Measurements from ENCODE around the gene STK32C. TPM values are rescaled to one million over a fixed set of nuclear protein-coding genes. Genes with fewer than 3 reads are reported as not detected.
"Not testable (repeated sequence)": the region's sequence is repeated elsewhere in the genome, so short reads cannot be mapped to it uniquely, and the experiment has no call there.

Gene STK32C
- total RNA-seq, 1 donor from 2014 or later, result 13.8 TPM

DNA sequence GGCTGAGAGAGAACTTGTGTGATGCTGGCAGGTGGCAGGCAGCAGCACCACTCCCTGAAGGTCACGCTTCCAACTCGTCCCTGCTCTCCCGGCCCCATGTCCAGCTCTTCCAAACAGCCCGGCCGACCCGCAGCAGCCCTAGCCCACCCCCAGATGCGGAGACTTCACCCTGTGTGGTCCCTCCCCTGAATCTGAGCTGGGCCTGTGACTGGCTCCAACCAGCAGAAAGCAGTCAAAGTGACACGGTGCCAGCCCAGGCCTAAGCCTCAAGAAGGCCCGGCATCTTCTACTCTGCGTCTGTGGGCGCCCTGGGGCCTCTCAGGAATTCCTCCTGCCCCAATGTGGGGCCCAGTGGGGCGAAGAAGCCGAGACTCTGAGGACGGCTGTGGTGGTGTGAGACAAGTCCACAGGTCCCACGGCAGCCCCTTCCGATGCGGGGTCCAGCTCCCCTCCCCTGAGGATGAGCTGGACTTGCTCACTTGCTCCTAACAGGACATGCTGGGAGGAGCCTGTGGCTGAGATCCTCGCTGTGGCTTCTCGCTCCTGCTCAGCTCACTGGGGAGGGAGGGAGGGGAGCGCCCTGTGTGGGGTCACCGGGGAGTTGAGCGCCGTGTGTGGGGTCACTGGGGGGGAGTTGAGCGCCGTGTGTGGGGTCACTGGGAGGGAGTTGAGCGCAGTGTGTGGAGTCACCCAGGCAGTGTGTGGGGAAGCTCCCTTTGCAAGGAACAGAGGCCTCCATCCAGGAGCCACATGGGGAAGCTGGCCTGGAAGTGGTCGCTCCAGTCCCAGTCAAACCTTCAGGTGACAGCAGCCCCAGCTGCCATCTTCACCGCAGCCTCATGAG, 9.5 kb downstream of the STK32C start:
- DNase-seq (no peak), ATAC-seq (ENCODE audit: low read depth) (no peak)
- TF ChIP-seq, protein P1, sequence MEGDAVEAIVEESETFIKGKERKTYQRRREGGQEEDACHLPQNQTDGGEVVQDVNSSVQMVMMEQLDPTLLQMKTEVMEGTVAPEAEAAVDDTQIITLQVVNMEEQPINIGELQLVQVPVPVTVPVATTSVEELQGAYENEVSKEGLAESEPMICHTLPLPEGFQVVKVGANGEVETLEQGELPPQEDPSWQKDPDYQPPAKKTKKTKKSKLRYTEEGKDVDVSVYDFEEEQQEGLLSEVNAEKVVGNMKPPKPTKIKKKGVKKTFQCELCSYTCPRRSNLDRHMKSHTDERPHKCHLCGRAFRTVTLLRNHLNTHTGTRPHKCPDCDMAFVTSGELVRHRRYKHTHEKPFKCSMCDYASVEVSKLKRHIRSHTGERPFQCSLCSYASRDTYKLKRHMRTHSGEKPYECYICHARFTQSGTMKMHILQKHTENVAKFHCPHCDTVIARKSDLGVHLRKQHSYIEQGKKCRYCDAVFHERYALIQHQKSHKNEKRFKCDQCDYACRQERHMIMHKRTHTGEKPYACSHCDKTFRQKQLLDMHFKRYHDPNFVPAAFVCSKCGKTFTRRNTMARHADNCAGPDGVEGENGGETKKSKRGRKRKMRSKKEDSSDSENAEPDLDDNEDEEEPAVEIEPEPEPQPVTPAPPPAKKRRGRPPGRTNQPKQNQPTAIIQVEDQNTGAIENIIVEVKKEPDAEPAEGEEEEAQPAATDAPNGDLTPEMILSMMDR (IDR thresholded peaks at IDR 0.05), result no peak
- peaks cover 9% of the 10 kb centered on the region for H3K4me1 Mint-ChIP-seq
- H3K27ac Mint-ChIP-seq, result no peak overlapping the region
- intact Hi-C loops (cut with micrococcal nuclease), result no loop called here
- H3K9me3 Mint-ChIP-seq, result no peaks in the 10 kb centered on the region
- no peak overlapping the region for H3K4me3 Mint-ChIP-seq
- ChIA-PET POLR2A (no interaction called here), CTCF (interaction anchor here (0.5 kb wide), 1 partner anchor 89 kb away, joined by 3 read pairs; no protein-coding TSS in a partner anchor)
- H3K27me3 Mint-ChIP-seq, result peaks cover 5% of the 10 kb centered on the region
- H3K36me3 Mint-ChIP-seq (ENCODE audit: low read depth), result no peaks in the 10 kb centered on the region

DNA sequence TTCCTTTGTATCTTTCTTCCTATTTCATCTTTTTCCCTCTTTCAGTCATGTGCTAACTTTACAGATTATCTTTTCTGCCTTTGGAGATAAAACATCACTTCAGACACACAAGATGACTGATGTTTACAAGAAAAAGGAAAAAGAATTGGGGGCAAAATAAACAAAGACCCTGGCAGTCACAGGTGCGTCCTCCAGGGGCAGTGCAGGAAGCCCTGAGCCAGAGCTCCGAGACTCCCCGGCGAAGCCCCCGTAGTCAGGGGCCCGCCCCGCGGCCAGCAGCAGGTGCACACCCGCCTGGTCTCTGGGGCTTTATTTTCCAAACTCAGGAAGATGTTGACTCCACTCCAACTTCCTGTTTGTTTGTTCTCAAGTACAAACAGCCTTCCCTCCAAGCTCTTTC, 10.2 kb downstream of the STK32C start:
- no peak for DNase-seq
- intact Hi-C loops (cut with micrococcal nuclease), result no loop called here
- TF ChIP-seq, protein P1 (IDR thresholded peaks at IDR 0.05), result no peak
- Mint-ChIP-seq H3K4me1 (peaks cover 9% of the 10 kb centered on the region), H3K27me3 (peaks cover 5% of the 10 kb centered on the region), H3K36me3 (ENCODE audit: low read depth) (no peaks in the 10 kb centered on the region), H3K4me3 (no peak overlapping the region), H3K27ac (no peak overlapping the region), H3K9me3 (no peaks in the 10 kb centered on the region)
- CTCF ChIA-PET, result no interaction called here
- no peak for ATAC-seq (ENCODE audit: low read depth)
- POLR2A ChIA-PET, result no interaction called here

DNA sequence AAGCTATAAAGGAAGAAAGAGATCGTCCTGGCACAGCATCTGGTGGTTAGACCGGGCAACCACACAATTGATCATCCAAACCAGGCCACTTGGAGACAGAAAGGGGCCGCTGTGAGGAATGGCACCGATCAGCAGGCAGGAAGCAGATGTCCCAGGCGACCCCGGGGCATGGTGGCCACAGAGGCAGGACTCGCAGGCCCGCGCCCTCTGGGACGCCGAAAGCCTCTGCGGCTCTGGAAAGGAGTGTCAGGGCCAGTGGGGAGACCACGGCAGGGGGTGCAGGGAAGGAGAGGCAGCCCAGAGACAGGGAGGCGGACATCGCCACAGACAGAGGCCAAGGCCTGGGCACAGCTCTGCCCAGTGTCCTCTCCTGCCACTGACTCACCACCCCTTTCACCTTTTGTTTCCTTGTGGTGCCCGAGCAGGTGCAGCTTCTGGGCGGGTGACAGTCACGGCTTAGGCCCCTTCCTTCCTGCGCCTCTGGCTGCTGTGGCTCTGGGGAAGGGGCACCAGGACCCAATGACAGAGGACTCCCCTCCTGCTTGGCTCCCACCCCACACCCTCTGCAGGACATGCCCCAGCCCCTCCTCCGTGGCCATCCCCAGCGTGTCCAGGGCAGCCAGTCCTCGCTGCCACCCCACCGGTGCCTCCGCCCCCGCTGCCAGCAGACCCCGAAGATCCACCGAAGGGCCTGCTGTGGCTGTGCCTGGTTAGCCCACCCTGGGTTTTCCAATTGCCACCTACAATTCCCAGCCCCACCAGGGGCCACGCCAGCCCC, 10.9 kb downstream of the STK32C start:
- ChIA-PET POLR2A (no interaction called here), CTCF (no interaction called here)
- H3K9me3 Mint-ChIP-seq, result no peaks in the 10 kb centered on the region
- no peak overlapping the region for H3K27ac Mint-ChIP-seq
- DNase-seq (no peak), ATAC-seq (ENCODE audit: low read depth) (no peak)
- peaks cover 5% of the 10 kb centered on the region for H3K27me3 Mint-ChIP-seq
- H3K4me1 Mint-ChIP-seq, result peaks cover 9% of the 10 kb centered on the region
- no peak overlapping the region for H3K4me3 Mint-ChIP-seq
- TF ChIP-seq, protein P1 (IDR thresholded peaks at IDR 0.05), result no peak
- intact Hi-C loops (cut with micrococcal nuclease), result no loop called here
- H3K36me3 Mint-ChIP-seq (ENCODE audit: low read depth), result no peaks in the 10 kb centered on the region

DNA sequence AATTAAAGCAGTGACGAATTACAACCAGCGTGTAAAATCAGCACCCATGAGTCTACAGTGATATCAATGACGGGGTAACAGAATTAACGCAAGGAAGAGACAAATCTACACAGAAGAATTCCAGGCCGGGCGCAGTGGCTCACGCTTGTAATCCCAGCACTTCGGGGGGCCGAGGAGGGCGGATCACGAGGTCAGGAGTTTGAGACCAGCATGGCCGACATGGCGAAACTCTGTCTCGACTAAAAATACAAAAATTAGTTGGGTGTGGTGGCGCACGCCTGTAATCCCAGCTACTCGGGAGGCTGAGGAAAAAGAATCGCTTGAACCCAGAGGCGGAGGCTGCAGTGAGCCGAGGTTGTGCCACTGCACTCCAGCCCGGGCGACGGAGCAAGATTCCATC, 12.3 kb downstream of the STK32C start:
- H3K9me3 Mint-ChIP-seq; H3K36me3 Mint-ChIP-seq (ENCODE audit: low read depth); ATAC-seq (ENCODE audit: low read depth); H3K4me3 Mint-ChIP-seq; H3K27me3 Mint-ChIP-seq; H3K4me1 Mint-ChIP-seq; H3K27ac Mint-ChIP-seq; POLR2A ChIA-PET; intact Hi-C loops (cut with micrococcal nuclease); DNase-seq; CTCF ChIA-PET: not testable (repeated sequence)

DNA sequence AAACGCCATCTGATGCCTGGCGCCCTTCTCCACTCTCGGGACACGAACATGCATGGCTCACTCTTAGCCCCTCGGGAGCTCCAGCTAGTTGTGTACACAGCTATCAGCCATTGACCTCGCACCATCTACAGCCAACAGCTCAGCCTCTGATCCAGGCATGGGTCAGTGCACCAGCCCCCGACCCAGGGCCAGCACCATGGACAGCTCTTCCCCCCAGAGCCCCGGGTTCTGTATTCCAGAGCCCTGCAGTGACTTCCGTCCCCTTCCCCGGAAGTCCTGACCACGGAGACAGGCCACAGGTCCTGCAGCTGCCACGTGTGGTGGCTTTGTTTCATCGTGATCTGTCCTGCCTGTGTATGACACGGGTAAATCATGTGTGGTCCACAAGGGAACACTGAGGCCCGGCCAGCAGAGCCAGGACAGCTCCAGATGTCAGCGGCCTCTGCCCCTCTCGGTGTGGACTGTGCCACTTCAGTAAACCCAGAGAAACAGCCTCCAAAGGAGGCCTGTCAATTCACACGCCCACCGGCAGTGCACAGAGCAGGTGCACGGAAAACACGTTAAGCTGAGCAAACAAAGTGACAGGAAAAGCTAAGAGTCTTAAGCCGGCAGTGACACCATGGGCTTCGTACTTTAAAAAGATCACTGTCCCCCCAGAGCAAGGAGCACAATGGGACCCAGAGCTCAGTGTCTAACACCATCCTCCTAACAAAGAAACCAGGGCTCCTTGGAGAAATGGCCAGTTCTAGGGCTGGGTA, 13.0 kb downstream of the STK32C start:
- no peaks in the 10 kb centered on the region for H3K36me3 Mint-ChIP-seq (ENCODE audit: low read depth)
- POLR2A ChIA-PET, result no interaction called here
- CTCF ChIA-PET, result no interaction called here
- intact Hi-C loops (cut with micrococcal nuclease), result no loop called here
- no peak for ATAC-seq (ENCODE audit: low read depth)
- no peak overlapping the region for H3K4me3 Mint-ChIP-seq
- DNase-seq, result no peak
- H3K27me3 Mint-ChIP-seq, result peaks cover 7% of the 10 kb centered on the region
- peaks cover 9% of the 10 kb centered on the region for H3K4me1 Mint-ChIP-seq
- no peak overlapping the region for H3K27ac Mint-ChIP-seq
- H3K9me3 Mint-ChIP-seq, result no peaks in the 10 kb centered on the region
- TF ChIP-seq, protein P1 (IDR thresholded peaks at IDR 0.05), result no peak
